MM.1S (cell line): Measurements from ENCODE around the gene HSPA2.

Experiments
- CTCF ChIP-seq: fragments of 300-600 bp; sonication (generic); IDR thresholded peaks from 2 replicates; pipeline ENCODE4 v1.5.1; 2016; ENCODE audit warnings: antibody characterized with exemption, low read length, mixed read lengths
- EZH2 ChIP-seq: fragments of 300-600 bp; sonication (generic); optimal IDR thresholded peaks from 2 replicates; pipeline ENCODE3; 2017; ENCODE audit warnings: low read depth, mild to moderate bottlenecking, antibody characterized with exemption, low read length, mixed read lengths

- no peak for TF ChIP-seq CTCF
- no peak for TF ChIP-seq EZH2
Measured at GRCh38 chr14:64504310-64504896, 36.1 kb upstream of the HSPA2 start, which contains the start of gene ZBTB1.
